Tongue (tissue), 2 donors: ENCODE results near the gene MATCAP1. TPM values are rescaled to one million over a fixed set of nuclear protein-coding genes. Genes with fewer than 3 reads are reported as not detected.

Experiments used
- DNase-seq: peaks from one replicate; pipeline ENCODE4 v3.0.0-alpha.2; 2015
- total RNA-seq: library from RNA; depleted of rRNA; stranded (reverse); fragments of >200 nt; gene quantifications from one replicate; pipeline ENCODE4 v1.2.3, GENCODE V29; 2014

Gene MATCAP1
- total RNA-seq, 1 donor from 2014 or later, result 14.1 TPM

DNA sequence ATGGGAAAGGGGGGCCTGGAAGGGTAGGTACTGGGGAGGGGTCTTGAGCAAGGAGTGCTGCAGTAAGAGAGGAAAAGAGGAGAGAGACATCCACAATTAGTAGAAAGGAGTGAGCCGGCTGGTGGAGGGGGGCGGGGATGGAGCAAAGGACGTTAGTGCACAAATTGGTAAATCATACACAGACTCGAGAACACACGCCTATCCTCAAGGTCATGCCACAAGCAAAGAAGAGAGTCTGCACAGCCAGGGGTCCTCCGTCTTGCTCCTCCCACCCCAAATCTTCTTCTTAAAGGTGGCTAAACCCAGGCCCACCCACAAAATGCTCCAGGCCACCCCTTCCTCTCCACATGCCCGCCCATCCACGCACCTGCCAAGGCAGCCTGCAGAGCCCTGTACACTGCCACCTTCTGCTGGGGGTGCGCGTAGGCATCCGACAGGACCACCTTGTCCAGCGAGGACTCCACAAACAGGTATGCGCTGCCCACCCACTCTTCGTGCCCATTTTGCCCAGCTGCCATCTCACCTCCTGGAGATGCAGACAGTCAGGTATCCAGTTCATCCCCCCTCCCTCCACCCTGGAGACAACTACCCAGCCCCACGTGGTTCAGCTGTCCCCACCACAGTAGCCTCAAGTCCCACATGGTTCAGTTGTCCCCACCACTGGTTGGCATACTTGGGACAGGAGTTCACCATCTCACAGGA, 27.5 kb downstream of the MATCAP1 start:
- no peak for DNase-seq

DNA sequence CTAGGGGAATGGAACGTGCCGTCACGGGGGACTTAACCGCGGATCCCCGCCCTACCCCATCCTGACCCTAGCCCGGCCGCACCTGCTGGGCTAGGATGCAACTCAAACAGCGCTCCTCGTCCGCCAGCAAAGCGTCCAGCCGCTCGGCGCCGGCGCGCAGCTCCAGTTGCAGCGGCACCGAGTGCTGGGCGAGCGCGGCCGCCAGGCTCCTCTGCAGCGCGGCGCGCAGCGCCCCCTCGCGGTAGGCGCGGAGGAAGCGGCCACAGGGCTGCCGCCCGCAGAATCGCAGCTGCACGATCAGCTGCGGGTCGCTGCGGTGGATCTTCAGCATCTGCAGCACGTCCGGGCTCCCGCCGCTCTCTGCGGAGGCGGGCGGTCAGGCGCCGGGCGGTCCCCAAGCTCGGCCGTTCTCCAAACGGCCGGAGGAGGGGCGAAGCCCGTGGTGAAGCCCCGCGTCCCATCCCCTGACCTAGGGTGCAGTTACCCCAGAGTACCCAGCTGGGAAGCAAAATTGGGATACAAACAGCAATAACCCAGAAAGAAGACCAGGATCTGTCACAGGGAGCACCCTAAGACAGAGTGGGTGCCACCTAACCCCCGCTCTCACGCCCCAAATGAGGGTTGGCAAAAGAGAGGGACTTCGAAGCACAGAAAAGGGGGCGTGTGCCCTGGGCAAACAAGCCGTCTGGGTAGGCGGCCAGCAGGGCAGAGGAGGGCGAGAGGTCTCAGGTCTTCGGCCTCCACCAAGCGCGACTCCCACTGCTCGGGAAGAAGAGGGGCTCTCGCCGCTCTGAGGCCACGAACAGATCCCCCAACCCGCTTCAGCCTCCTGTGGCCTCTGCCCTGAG, 28.2 kb downstream of the MATCAP1 start:
- DNase-seq, result peak; percentile 87

DNA sequence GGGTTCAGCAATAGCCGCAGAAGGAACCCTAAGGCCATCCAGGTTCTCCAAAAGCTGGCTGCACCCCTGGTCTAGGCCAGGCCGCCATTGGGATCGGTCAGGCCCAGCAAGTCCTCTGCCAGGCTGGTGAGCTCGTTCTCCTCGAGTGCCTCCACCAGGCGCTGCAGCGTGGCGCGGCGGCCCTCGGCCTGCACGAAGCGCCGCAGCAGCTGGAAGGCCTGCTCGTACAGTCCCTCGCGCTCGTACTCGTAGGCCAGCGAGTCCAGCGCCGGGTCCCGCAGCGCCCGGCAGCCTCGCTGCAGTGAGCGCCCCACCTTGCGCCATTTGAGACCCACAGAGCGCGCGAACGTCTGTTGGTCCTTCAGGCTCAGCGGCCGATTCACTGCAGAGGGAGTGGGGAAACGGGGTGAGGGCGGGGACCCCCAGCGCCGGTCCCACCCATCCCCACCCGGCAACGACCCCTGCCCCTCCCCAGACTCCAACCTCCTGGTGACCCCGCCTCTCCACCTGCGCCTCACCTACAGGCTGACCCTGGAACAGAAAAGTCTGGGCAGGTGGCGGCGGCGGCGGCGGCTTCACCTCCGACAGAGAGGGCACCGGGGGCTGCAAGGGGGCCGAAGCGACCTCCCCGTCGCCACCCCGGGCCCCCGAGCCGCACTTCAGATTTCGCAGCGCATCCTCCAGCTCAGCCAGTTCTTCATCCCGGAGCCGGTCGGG, 29.0 kb downstream of the MATCAP1 start:
- DNase-seq, result no peak

DNA sequence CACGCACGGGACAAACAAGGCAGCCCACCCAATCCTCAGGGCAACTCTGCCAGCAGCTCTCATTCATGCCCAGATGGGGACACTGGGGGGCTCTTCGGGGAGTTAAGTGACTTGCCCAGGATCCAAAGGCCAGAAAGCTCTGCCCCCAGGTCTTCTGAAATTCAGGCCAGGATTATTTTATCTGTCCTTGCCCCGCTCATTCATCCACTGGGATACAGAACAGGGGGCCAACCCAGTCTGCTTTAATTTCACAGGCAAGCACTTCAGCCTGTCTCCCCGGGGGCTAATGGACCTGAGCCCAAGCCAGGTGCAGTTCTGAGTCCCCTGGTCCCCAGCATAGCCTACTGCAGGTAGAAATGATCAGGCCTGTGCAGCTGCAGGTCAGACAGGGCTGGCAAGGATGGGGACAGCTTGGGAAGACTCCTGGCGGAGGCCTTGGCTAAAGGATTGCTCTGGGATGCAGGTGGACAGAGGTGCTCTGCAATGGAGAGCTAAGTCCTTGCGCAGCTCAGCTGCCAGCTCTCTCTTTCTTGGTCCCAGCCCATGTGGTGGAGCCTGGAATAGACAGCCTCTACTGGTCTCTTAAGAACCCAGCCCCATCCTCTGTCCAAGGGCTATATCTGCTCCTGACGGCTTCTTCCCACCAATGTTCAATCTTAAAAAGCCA, 32.2 kb downstream of the MATCAP1 start:
- no peak for DNase-seq

DNA sequence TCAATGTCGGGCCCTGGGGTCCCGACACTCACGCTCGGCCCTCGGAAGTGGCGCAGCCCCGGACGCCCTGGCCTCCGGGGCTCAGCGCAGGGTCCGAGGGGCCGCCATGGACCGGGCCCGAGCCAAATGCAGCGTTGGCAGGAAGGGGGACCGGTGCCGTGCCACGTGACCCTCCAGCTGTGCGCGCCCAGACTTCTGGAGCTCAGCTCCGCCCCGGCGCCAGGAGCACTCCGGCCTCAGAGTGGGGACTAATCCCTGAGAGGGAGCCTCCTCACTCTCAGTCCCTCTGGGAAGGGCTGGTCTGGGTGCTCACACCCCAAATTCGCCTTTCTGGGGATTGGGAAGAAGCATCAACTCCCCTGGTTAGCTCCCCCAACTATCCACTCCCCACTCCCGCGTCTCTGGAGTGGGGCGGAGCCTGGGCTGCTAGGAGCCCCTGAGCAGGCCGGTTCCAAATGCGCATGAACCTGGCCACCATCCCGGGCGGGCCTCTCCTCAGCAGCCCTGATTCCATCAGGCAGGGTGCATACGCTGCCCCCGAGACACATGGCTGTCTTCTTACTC, 32.8 kb downstream of the MATCAP1 start, which contains the start of gene B3GNT9:
TSS of gene B3GNT9 (minus strand) at position 166 of the 564 bp plus-strand sequence. CDS start 513 bp downstream, outside the sequence.
- peak; percentile 90 for DNase-seq

DNA sequence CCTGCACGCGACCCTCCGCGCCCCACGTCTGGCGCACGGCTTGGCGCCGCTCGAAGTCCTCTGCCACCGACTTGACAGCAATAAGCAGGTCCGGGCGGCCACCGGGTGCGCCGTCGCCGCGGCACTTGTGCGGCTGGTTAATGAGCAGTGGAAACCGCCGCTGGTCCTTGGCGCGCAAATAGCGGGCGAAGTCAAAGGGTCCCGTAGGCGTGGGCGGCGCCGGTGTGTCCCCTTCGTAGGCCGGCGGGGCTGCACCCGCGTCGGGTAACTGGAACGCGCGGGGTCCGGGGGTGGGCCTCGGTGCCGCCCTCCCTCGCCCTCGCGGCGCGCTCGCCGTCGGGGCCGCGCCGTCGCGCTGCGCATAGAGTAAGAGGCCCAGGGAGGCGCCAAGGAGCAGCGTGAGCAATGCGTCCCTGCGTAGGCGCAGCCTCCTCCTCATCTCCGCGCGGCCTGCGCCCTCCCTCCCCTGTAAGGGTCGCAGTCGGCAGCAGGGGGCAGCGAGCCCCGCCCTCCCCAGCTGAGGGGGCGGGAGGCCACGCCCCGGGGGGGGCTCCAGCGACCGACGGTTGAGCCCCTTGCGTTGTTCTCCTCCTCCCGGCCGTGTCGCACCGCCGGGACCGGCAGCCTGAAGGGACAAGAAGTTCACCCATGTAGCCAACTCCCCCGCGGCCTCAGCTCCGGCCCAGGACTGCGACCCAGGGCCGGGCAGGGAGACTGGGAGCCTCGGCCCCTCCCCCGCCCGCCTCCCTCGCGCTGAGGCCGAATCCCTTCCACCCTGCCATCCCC, 33.5 kb downstream of the MATCAP1 start:
- DNase-seq, result peak; percentile 82

DNA sequence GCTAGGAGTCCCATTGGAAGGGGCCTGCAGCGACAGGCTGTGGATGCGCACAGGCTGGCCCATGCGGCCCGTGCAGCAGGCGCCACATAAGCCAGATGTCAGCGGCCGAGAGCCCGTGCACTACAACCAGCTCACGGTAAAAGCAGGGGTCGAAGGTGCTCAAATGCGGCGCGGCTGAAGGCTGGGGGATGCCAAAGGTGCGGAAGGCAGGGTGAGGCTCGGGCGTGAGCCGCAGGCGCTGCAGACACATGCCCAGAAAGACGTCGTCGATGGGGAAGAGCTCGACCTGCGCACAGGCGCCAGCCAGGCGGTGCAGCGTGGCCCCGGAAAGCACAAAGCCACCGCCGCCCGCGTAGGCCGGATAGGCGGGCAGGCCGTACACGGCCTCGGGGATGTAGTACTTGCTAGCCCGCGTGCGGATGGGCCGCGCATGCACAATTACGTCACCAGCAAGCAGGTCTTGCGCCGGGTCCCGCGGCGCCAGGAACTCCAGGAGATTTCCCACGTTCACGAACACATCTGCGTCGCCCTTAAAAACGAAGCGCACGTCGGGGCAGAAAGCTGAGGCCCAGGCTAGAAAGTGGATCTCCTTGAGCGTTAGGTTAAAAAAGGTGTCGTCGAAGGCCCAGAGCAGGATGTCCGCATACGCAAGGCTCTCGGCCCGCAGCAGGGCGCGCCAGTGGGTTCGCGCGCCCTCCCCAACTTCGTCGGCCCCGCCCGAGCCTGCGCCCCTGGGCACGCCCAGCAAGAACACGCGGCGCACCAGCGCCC, 34.3 kb downstream of the MATCAP1 start:
- no peak for DNase-seq

DNA sequence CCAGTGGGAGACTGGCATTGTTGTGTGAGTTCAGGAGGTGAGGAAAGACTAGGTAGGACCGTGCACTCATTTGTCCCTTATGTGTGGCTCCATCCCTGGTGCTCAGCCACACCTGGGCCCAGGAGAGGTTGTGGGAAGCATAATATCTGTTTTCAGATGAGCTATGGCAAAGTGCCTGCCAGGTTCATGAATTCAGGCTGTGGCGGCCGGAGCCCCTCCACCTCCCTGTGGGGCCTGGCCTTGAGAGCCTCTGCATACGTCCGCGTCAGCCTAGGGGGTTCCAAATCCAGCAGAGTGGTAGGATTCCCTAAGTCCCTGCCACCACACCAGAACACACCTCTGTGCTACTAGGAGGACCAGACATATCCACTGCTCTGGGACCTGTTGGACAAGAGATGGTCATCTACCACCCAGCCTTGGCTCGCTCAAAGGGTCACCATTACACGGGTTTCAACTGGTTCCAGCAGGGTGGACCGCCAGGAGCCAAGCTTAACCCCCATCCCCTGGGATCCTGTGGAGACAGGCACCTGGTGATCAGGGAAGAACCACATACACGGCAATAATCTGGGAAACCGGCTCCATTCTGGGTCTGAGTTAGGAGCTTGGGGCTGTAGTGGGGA, 35.0 kb downstream of the MATCAP1 start:
- no peak for DNase-seq

DNA sequence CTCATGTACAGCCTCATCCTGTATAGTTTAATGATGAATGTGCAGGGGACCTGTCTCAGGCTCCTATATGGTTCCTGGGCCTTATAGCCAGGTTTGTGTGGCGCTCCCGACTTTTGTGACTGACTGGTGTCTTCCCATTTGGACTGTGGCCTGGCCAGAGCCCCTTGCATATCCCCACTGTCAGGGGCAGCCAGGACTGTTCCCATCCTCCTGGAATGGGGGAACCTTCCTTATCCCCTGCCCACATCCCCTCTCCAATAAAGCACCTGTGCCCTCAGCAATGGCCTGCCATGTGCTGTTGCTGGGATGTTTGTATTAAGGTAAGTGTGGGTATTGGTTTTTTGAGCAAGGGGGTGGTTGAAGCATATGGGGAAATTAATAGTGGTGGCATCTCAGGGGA, 35.5 kb downstream of the MATCAP1 start:
- no peak for DNase-seq

DNA sequence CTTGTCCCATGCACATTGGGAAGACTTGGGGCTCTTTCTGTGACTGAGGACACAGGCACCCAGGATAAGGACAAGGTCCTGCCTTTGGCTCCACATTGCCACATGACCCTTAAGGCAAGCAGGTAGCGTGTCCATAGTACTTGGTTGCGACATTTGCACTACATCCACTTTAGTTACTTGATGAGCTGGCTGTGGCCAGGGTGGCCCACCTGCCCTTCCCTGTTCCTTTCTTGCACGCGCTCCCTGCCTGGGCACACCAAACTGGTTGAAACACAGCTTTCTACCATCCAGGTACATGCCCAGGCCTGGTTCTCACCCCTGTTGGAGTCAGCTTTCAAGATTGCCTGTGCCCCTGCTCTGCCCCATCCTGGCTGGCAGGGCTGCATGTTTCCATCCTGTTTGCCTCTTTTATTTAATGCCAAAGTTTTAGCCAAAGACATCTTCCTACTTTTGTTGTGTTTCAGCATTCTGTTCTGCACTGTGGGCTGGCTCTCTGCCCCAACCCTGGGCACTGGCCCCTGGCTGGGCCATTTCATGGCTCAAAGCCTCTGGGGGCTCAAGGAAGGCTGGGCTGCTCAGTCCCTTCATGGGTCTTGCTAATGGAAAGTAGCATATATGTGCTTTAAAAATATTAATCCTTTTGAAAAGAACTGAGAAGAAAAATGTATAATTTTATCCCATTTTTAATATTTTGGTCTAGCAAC, 36.2 kb downstream of the MATCAP1 start:
- DNase-seq, result no peak

DNA sequence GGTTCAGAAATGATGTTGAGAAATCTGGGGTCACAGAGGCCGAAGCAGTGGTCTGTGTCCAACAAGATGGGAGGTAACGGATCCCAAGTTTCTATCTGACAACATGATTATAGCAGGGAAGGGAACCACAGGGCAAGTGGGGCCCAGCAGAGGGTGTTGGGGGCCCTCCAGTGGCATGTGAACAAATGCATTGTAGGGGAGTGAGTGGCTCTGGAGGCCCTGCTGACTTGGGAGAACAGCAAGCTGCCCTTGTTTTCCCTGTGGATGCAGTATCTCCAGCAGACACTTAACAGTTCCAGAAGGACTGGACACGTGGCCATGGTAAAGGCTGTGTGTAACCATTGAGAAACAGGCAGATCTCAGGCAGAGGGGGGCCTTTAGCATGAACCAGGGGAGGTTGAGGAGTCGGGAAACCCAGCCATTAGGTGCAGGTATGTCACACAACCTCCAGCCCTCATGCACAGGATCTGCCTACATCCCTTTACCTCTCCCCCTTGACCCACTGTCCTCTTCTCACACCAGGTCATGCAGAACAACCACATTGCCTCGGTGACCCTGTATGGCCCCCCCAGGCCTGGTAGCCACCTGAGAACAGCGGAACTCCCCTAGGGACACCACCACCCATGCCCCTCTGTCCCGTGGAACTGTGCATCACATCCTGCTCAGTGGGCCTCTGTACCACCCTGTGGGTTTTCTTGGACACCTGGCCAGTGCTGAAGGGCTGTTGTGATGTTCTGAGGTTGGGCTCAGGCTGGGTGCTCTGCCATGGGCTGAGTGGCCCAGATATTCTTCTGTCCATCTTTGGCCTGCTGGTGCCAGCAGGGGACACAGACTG, 37.0 kb downstream of the MATCAP1 start:
- DNase-seq, result no peak

DNA sequence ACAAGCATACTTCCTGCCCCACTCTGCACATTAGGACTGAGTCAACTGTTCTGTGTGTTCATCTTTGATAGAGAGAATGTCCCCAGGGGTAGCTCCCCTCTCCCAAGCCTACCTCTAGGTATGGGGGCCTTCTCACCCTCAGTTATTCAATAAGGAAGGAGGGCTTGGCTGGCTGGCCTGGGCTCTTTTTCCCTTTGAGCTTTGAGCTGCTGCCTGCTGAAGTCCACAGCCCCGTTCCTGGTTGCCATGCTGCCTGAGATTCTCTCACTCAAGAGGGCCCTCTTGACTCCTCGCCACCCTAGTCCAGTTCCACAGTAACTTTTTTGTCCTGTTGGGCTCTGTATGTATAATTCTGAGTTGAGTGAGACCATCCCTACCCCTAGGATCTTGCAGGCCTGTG, 38.0 kb downstream of the MATCAP1 start:
- no peak for DNase-seq

DNA sequence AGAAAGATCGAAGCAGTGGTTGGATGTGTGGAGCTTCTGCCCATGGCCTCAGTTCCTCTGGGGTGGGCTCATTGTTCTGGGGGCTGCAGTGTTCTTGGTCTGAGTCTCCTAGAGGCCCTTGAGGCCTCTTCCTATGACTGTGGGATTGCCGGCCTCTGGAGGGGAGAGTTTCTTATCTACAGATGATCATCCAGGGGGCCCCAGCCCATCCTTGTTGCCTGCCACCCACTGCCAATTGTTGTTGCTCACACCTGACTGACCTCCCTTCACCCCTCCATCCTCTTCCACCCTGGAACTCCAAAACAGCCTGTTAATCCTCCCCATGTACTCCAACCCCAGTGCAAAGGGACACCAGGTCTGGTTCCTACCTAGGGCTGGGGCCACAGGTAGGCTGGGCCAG, 38.8 kb downstream of the MATCAP1 start:
- DNase-seq, result no peak

DNA sequence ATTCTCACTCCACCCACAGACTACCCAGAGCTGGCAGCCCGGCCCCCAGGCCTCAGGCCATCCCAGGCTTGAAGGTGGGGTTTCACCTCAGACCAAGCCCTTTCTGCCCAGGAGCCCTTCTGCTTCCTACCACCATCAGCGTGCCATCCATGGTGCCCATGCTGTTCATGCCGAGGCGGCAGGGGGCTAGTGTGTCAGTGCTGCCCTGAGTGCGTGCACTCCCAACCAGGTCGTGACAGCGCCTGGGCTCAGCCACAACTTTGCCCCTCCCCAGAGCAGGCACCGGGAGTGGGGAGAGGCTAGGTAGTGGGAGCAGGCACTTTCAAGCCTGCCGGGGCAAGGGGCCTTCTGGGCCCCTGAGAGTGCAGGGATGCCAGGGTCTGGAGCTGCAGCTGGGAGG, 41.4 kb downstream of the MATCAP1 start:
- no peak for DNase-seq

DNA sequence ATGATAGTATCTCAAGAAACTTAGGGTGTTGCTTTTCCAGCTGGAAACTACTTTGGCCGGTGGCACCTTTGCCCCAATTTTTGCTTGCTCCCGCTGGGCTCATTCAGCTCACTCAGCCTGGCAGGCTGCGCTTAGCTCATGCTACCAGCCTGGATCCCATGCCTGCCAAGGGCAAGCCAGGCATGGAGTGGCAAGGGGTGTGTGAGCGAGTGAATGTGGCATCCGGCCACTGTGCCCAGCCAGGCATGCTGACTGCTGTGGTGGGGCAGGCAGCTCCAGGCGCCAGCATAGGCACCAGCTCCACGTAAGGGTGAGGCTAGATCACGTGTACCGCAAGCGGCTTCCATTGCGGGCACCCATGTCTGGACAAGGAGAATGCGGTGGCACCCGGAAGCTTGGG, 42.4 kb downstream of the MATCAP1 start:
- no peak for DNase-seq

DNA sequence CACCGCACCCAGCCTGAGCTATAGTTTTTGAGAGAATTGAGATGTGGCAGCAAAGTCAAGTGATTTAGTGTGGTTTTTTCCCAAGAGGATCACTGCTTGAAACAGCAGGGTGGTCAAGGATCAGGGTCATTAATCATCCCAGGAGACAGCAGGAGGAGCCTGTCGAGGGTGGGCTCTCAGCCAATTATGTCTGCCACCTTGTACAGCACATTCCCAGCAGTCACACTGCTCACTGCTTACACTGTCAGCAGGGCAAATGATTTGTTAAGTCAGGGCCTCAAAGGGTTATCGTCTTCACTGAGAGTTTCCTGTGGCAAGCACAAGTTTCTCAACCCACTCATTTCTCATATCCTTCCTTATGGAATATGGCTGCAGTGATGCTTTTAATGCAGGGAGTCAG, 46.2 kb downstream of the MATCAP1 start:
- no peak for DNase-seq

DNA sequence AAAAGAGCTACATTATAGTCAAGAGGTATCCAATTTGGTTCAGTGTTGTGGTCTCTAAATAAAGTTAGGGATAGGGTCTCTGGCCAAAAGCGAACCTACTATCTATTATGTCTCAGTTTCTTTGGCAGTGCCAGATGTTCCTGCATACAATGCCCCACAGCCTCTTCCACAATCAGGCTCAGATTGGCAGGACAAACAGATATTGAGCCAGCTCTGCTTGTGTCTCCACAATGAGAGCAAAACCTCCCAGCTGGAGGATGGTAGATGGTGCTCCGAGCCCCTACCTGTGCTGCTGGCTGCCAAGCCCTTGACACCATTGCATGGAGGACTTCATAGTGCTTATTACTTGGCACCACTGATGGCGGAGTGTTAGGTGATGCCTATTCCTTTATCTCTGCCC, 54.3 kb downstream of the MATCAP1 start:
- DNase-seq, result no peak

DNA sequence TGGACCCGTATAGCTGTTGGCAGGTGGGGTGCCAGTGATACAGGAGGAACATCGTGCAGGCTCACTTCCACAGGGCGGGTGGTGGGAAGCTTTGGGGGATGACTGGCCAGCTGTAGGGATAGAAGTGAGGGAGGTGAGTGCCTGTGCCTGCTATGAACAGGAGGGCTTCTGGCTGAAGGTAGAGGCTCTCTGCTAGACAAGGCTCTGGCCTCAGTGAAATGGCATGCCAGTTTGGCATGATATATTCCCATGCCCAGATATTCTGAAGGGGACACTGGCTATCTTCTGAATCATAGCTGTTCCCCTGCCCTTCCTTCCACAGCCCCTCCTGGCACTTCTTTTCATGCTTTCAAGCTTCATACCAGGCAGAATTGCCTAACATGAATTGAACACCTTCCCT, 54.9 kb downstream of the MATCAP1 start:
- no peak for DNase-seq
